IMR-90 (cell line): ENCODE results near the gene POU2F1.

Experiments
- CTCF ChIP-seq: conservative IDR thresholded peaks from 2 replicates; pipeline ENCODE4 v1.5.1; 2012; ENCODE audit warnings: mild to moderate bottlenecking, low read depth, low read length, improper control_type of control experiment
- MAFK ChIP-seq: IDR thresholded peaks from 2 replicates; pipeline ENCODE4 v1.6.1; 2012; ENCODE audit warnings: low read depth, low read length, improper control_type of control experiment
- RFX5 ChIP-seq: IDR thresholded peaks from 2 replicates; pipeline ENCODE4 v1.8.0; 2012; ENCODE audit warnings: low read depth, mild to moderate bottlenecking, low read length, moderate library complexity
- SMC3 ChIP-seq: fragments of 150-350 bp; IDR thresholded peaks from 2 replicates; pipeline ENCODE4 v1.6.1; 2016; ENCODE audit warnings: low read depth, mild to moderate bottlenecking, antibody characterized with exemption, low read length, moderate library complexity
- USF2 ChIP-seq: fragments of 150-350 bp; IDR thresholded peaks from 2 replicates; pipeline ENCODE4 v1.6.1; 2017; ENCODE audit warnings: mild to moderate bottlenecking, antibody characterized with exemption, low read length, low read depth

- no peak for TF ChIP-seq MAFK
- no peak for TF ChIP-seq USF2
- no peak for TF ChIP-seq SMC3
- TF ChIP-seq CTCF: no peak
- no peak for TF ChIP-seq RFX5
These were observed 212.1 kb downstream of the POU2F1 start for GRCh38 chr1:167432780-167433179.
